GM21447 (cell line): ENCODE results near the gene ARHGEF25.
"Not testable (repeated sequence)": the region's sequence is repeated elsewhere in the genome, so short reads cannot be mapped to it uniquely, and the experiment has no call there.

ENCODE experiments used
- ATAC-seq: cut with Tn5 transposase; IDR thresholded peaks from one replicate; pipeline ENCODE4 v1.9.1; 2021; ENCODE audit not compliant: unreplicated experiment

The ARHGEF25 gene

DNA sequence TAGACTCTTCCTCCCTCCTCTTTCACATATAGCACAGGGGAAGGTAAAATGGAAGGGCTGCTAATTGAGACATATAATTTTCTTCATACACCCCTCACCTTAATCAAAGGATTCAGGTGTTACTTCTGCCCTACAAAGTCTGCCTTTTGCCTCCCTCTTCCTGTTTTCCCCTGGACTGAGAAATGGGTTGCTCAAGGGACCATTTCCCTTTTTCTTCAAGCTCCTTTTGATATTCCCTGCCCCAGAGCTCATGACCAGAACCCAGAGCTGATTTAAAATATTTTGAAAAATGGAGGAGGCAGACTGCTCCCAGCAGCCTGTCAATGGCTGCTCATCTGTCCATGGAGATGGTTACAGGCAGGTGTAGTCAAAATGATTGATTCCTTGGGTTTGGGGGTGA is 26.5 kb upstream of the ARHGEF25 start:
- ATAC-seq, result no peak

- ATAC-seq, result no peak
Measured at GRCh38 chr12:57585156-57585555, 26.1 kb upstream of the ARHGEF25 start.

DNA sequence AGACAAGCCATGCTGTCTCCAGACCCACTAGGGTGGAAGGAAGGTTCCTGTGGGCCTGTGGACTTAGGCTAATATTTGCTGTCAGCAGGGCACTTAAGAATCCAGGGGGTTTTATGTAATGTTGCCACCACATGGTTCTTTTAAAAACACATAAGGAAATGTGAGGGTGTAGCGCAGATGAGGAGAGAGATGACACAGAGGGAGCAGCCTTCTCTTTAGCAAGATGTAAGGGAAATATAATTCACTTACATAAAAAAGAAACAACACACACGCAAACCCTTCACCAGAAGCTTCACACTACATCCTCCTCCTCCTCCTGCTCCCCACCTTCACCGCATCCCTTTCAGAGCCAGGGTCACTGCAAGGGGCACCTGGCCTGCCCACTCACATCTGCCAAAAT is 25.1 kb upstream of the ARHGEF25 start:
- ATAC-seq, result no peak

DNA sequence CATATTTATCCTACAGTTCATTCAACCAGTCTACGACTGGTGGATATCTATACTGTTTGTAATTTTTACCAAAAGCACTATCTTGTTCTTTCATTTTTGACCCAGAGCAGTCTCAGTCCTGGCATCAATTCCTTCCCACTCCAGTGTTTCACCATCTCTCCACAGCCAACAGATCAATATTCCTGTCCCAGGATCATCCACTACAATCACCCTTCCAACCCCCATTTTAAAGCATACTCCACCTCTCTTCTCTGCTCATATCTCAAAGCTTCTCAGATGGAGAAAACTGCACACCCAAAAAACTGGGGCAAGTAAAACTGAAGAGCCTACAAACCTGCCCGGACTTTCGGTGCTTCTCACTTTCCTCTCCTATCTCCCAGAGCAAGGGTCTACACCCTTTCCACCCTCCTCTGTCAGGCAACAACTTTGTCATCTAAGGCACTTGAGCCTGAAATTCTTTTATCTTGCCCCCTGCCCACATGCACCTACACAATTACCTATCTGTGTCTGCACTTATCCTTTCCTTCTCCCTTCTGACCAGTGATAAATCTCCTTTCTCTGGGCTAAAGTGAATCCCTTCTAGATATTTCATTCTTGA is 24.3 kb upstream of the ARHGEF25 start:
- no peak for ATAC-seq

DNA sequence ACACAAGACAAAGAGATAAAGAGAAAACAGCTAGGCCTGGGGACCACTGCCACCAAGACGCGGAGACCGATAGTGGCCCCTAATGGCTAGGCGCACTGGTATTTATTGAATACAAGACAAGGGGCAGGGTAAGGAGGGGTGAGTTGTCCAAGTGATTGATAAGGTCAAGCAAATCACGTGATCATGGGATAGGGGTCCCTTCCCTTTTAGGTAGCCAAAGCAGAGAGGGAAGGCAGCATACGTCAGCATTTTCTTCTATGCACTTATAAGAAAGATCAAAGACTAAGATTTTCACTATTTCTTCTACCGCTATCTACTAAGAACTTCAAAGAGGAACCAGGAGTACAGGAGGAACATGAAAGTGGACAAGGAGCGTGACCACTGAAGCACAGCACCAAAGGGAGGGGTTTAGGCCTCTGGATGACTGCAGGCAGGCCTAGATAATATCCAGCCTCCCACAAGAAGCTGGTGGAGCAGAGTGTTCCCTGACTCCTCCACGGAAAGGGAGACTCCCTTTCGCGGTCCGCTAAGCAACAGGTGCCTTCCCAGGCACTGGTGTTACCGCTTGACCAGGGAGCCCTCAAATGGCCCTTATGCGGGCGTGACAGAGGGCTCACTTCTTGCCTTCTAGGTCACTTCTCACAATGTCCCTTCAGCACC is 22.2 kb upstream of the ARHGEF25 start:
- not testable (repeated sequence) for ATAC-seq

DNA sequence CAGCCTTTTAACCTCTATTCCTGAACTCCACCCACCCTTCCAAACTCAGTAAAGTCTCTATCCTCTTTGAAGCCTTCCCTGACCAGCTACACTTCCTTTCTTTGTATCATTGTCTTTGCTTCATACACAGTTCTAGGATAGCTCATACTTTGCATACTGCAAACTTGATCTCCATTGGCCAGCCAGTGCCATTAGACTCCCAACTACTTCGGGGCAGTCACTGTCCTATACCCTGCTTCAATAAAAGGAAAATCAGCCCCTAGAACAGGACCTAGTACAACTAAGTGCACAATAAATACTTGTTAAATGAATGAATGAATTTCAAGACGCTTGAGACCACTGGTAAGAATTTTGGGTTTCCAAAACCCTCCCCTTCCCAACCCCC is 20.8 kb upstream of the ARHGEF25 start:
- peak; percentile 10 for ATAC-seq

- peak; percentile 90 for ATAC-seq
Measured at GRCh38 chr12:57590864-57591781, 20.1 kb upstream of the ARHGEF25 start, which contains the start of gene PIP4K2C. Gene PIP4K2C (plus strand): TSS chr12:57591192. CDS start chr12:57591290, 98 bp downstream.

- peak; percentile 25 for ATAC-seq
Measured at GRCh38 chr12:57591782-57592325, 19.4 kb upstream of the ARHGEF25 start.

- no peak for ATAC-seq
Measured at GRCh38 chr12:57592551-57593165, 18.6 kb upstream of the ARHGEF25 start.

DNA sequence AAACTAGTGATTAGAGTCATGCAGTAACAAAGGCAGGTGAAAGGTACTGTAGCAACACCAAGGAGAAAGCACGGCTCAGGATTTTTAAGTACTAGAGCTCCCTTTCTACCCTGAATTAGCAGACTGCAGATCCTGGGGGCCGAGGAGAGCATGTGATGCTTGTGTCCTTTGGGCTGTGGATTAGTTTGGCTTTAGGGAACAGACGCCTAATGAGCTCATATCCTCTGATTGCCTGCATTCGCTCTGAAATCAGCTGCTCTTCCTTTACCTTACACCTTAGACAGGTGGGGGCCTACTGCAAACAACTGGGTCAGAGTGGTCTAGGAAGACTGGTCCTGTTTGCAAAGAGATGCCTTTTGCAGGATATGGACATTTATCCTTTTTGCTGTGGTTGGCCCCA is 18.0 kb upstream of the ARHGEF25 start:
- no peak for ATAC-seq

DNA sequence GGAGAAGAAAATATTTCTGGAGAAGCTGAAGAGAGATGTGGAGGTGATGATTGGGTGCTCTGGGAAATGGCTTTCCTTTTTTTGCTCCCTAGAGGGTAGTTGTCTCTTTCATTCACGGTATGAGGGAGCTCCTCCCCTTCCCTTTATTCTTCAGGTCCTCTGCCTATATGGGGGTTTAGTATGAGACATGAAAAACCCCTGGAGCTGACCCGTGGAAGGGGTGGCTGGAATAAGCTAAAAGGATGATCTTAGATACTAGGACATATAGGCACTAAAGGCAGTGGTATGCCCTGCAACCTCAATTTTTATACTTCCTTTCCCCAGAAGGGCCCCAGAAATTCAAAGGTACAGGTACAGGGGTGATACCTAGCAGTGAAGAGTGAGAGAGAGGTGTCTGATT is 10.8 kb upstream of the ARHGEF25 start:
- no peak for ATAC-seq

GRCh38 chr12:57602544-57602943 is 8.7 kb upstream of the ARHGEF25 start:
- no peak for ATAC-seq

GRCh38 chr12:57603324-57603723 is 7.9 kb upstream of the ARHGEF25 start:
- no peak for ATAC-seq

DNA sequence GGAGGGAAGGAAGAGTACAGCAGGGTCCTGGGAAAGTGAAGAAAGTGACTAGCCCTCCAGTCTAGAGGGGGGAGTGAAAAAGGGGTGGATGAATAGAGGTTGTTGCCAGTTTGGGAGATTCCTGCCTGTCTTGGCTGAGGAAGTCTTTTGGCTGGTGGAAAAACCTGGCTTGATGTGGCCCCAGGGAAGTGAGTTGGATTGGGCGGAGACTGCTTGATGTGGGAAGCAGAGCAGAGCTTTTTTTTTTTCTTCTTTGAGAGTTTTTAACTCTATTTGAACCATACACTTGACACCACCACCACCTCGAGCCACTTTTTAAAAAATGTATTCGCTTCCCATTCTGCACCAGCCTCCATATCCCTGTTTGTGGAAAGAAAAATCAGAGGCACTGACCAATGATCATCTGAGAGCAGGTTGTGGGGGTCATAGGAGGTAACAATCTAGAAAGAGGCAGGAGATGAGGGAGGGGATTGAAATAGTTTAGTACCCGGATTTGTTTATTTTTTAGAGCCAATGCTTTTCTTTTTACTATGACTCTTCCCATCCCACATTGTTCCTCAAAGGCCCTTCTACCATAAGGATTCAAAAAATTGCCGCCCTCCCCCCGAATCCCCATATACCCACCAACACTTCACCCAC is 7.3 kb upstream of the ARHGEF25 start:
- no peak for ATAC-seq

DNA sequence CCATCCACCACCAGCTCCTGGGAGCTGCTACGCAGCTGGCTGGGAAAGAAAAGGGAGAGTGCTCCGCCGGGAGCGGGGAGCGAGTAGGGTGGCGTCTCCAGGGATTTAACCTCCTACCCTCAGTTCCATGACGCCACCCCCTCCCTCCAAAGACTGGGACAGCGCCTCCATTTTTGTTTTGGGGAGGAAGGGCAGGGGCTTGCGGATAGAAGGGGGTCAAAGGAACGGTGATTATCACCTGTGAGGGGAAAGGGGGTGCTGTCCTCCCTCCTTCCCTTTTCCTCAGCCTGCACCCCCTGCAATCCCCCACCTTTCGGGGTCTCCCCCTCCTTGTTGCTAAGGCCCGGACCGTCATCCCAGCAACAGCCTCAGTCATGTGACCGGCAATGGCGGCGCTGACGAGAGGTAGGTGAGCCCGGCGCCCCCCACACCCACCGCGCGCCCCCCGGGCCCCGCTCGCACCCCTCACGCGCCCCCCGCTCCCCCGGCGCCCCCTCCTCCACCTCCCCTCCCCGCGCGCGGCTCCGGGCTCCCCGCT is 6.7 kb upstream of the ARHGEF25 start, which contains the start of gene DTX3:
Gene DTX3 (plus strand): TSS at position 371 of the 538 bp plus-strand sequence. CDS start 1,694 bp downstream, outside the sequence.
- no peak for ATAC-seq

DNA sequence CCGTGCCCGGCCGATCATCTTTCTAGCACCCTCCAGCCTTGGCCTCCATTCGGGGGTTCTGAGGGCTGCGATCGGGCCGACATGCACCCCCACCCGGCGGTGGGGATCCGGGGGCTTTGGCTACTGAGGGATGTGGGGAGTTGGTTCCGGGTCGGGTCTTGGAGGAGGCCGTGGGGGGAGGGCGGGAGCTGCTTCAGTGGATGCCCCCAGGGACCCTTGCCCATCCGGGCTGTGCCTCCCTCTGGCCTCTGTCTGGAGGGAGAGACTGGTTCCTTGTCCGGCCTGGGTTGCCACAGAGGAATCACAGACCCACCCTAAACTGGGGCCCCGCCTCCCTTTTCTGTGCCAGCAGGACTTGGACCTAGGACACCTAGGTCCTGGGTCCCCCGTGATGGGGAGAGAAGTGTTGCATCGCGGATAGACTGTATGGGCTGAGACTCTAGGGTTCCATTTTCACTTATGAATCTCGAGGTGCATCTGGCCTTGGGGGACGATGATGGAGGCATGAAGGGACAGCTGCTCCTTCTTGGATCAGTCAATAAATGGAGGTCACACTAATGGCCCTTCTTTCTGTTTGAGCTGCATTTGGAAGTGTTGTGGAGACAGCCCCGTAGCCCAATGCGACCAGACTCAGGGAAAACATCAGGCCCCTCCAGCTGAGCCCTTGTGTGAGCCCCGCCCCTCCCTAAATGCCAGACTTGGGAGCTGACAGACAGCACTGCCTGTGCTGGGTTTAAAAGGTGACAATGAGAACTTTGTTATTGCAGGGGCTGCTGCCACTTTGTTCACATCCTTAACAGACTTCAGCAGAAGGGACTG is 6.0 kb upstream of the ARHGEF25 start:
- no peak for ATAC-seq

GRCh38 chr12:57605811-57606311 is 5.4 kb upstream of the ARHGEF25 start:
- ATAC-seq, result no peak

DNA sequence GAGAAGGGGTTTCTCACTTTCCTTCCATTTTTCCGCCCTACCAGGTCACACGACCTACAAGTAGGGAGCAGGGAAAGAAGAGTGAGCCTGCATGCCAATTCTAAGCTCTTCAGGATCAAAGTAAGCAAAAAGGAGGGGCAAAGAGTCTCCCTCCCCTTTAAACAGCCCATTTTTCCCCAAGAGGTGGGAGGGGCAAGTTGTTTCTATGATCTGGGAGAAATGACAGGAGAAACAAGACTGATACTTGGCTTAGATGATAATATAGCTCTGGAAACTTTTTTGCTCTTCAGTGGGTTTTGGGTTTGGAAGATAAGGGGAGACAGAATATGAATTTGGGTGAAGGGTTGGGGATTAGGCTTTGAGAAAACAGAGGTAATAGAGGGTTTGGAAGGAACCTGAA is 4.8 kb upstream of the ARHGEF25 start:
- ATAC-seq, result no peak

- no peak for ATAC-seq
Measured at GRCh38 chr12:57606821-57607220, 4.4 kb upstream of the ARHGEF25 start.
